Fibroblast of skin of left biceps (primary cell): ENCODE measurements around the gene PTPRD.

Experiments
- DNase-seq, 2 experiments: peaks; one replicate each; pipeline ENCODE4 v3.0.0-alpha.2; 2013; ENCODE audit warnings: low read depth in 2 of 2

PTPRD gene

GRCh38 chr9:10054456-10054855 lies 558.3 kb downstream of the PTPRD start:
- no peak for DNase-seq

- DNase-seq, result no peak
Observed at GRCh38 chr9:10052916-10053315, 559.9 kb downstream of the PTPRD start.

- no peak for DNase-seq
Observed at GRCh38 chr9:10052181-10052580, 560.6 kb downstream of the PTPRD start.

- no peak for DNase-seq
Observed at GRCh38 chr9:10050016-10050415, 562.8 kb downstream of the PTPRD start.

- no peak for DNase-seq
Observed at GRCh38 chr9:10048994-10049393, 563.8 kb downstream of the PTPRD start.

GRCh38 chr9:10045598-10045997 lies 567.2 kb downstream of the PTPRD start:
- no peak for DNase-seq

GRCh38 chr9:10041726-10042229 lies 571.0 kb downstream of the PTPRD start:
- DNase-seq, result no peak

GRCh38 chr9:10036095-10036494 lies 576.7 kb downstream of the PTPRD start:
- no peak for DNase-seq

- DNase-seq, result no peak
Observed at GRCh38 chr9:10032166-10032565, 580.6 kb downstream of the PTPRD start.

- DNase-seq, result no peak
Observed at GRCh38 chr9:10026443-10026984, 586.3 kb downstream of the PTPRD start.

GRCh38 chr9:10015755-10016154 lies 597.0 kb downstream of the PTPRD start:
- no peak for DNase-seq

GRCh38 chr9:10014889-10015288 lies 597.9 kb downstream of the PTPRD start:
- no peak for DNase-seq

- DNase-seq, result no peak
Observed at GRCh38 chr9:10009401-10009800, 603.4 kb downstream of the PTPRD start.

GRCh38 chr9:10008101-10008799 lies 604.6 kb downstream of the PTPRD start:
- DNase-seq, result peak in 1 of 2 experiments; percentile 12

- DNase-seq, result no peak
Observed at GRCh38 chr9:10007356-10007755, 605.4 kb downstream of the PTPRD start.

GRCh38 chr9:10005206-10005605 lies 607.6 kb downstream of the PTPRD start:
- no peak for DNase-seq

- DNase-seq, result no peak
Observed at GRCh38 chr9:10003047-10003446, 609.8 kb downstream of the PTPRD start.

GRCh38 chr9:10000669-10001068 lies 612.1 kb downstream of the PTPRD start:
- no peak for DNase-seq

GRCh38 chr9:9998491-9999287 lies 614.1 kb downstream of the PTPRD start:
- no peak for DNase-seq

GRCh38 chr9:9997585-9997984 lies 615.2 kb downstream of the PTPRD start:
- no peak for DNase-seq

GRCh38 chr9:9996259-9996658 lies 616.5 kb downstream of the PTPRD start:
- DNase-seq, result no peak

GRCh38 chr9:9992936-9993335 lies 619.9 kb downstream of the PTPRD start:
- DNase-seq, result peak; percentile 20 to 21

GRCh38 chr9:9973062-9973461 lies 639.7 kb downstream of the PTPRD start:
- no peak for DNase-seq
